ENCODE data around the gene BAZ2B.

DNA sequence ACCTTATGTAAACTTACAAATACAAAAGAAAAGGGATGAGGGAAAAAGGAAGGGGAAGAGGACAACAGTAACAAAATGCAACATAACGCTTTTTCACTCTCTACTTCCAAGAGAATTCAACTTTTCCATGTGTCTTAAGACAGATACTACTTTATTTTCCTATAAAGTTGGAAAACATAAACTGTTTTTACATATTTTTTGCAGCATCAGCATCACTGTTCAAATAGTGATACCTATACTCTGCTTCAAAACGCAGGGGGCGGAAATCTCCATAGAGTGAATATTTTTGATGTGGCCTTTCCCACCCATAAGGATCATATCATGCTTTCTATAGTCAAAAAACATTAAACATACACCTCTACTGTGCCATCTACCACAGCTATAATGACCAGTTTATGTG is 77.5 kb downstream of the BAZ2B start:
- TF ChIP-seq POLR2AphosphoS5 (IDR thresholded peaks at IDR 0.05; ENCODE audit: low read depth, low read length) (no peak), POLR2A (IDR thresholded peaks at IDR 0.05; ENCODE audit: low read depth, low read length) (no peak)
